GM19193 (cell line): ENCODE data around the gene MAP3K6.

Experiments
- POLR2A ChIP-seq: IDR thresholded peaks from 4 replicates; pipeline ENCODE4 v1.6.1; 2011; ENCODE audit not compliant: insufficient read depth, insufficient read length; ENCODE audit errors: extremely low read depth

MAP3K6 gene

DNA sequence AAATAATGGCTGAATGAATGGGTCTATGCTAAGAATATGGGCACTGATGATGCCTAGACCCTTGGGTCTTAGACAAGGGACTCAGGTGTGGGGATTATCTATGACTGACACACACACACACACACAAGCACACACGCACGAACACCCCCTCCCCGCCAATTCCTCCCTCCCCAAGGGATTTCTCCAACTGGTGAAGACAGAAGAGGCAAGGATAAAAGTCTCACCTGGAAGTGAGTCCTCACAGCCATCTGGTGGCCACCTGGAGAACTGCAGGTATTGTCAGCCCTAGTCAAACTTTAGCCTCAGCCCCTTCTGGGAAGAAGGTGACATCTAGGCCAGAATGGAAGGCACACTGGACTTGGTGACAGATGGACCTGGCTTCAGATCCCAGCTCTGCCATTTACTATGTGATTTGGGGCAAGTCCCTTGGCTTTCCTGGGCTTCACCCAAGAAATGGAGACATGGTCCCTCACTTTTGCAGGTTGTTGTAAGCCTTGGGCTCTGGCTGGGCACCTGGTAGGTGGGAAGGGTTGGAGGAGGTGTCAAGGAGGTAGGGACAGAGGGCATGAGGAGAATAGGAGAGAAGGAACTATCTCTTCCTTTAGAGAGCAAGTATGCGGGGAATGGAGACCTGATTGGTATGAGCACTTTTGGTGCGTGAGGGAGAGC lies 21.7 kb upstream of the MAP3K6 start:
- TF ChIP-seq POLR2A = no peak

DNA sequence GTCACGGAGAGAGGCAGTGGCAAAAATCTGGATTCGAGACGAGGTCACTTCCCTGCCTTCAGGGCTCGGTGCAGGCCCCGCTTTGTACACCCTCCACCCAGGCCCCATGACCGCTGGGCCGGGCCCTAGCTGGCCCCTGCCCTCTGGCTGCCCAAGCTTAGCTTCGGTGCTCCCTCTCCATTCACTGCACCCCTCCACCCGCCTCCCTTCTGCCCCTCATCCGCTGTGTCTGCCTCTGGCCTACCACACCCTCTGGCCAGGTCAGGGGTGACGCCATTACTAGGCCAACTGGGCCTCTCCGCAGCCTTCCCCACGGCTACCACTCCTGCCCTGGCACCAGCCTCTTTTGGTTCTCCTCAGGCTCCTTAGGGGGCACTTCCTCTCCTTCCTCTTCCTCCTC lies 16.9 kb upstream of the MAP3K6 start:
- no peak for TF ChIP-seq POLR2A

DNA sequence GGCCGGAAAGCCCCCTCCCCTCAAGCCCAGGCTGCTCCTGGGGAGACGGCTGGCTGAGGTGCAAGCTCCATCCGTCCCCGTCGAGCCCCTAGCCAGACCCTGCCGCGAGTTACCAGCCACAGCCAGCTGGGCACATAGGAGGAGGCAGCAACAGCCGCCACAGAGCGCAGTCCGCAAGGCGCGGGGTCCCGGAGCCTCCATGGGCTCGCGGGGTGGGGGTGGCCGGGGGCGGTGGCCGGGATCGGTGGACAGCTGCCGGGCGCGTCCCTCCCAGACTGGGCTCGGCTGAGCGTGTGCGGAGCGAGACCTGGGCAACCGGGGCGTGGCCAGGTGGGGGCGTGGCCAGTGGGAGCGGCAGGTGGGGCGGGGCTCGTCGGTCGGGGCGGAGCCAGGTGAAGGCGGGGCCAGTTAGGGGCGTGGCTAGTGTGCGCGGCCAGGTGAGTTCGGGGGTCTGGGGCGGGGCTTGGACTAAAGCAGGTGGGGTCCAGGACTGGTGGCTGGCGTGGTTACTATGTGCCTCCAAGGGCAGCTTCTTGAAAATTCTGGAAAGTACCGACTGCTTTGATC lies 16.4 kb upstream of the MAP3K6 start, which contains the start of gene CD164L2:
TSS of gene CD164L2 (minus strand) at position 295 of the 567 bp plus-strand sequence. CDS start at position 201, 94 bp downstream.
- no peak for TF ChIP-seq POLR2A

DNA sequence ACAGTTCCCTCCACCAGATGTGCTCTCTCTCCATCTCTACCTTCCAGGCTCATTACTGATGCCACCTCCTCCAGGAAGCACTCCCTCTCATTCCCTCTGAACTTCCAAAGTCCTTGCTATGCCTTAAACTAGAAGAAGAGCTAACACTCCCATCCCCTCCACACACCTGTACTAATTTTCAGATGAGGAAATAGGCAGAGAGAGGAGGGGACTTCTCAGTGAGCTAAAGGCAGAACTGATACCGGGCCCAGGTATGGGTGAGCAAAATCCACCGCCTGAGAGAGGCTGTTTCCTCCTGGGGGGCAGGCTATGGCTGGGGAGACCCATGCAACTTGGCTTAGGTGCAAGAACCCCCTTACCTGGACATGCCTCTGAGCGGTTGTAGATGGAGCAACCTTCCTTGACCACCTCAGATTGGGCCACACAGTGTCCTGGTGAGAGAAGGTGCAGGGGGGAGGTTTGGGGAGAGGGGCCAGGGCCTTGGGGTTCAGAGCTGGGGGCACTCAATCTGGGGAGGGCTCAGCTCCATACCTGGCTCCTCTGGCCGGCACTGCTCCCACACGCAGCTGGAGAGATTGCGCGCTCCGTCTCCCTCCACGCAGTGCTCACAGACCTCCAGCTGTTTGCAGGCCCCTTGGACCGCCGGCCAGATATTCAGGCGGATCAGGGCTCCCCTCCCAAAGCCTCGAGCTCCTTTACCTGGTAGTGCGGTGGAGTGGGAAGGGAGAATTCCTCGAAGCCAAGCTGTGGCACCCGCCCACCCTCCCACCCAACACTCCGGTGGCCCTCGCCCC lies 15.4 kb upstream of the MAP3K6 start:
- no peak for TF ChIP-seq POLR2A

DNA sequence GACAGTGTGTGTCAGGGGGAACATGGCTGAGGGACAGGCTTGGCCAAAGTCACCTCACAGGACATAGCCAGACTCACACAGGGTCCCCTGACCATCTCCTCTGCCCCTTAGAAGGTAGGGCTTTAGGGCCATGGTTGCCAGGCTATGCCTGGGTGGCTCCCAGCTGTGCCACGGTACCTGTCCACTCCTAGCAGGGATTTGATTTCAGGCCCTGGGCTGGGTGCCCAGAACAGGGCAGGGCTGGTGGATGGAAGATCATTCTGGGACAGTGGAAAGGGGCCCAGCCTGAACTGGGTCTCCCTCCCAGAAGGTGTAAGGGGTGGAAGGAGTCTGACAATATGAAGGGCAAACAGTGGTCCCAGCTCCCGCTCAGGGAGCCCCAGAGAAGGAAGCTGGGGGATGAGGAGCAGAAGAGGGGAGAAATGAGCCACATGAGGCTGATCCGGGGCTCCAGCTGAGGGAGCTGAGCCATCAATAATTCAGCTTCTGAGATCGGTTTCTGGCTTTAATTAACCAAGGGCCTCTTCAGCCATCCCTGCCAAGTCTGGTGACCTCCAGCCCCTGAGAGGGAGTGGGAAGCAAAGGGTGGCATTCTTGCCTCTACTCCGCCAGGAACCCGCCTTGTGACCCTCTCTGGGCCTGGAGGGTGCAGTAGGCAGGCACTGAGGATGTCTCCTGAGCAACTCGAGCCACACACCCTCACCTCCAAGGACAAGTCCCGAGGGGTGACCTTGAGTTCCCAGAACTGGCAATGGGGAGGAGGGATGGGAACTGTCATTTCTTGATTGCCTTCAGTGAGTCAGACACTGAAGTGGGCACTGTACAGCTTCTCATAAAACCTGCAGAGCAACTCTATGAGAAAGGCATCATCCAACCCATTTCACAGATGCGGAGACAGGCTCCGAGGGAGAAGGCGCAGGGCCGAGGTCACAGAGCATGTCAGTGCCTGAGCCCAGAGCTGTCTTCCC lies 14.3 kb upstream of the MAP3K6 start:
- TF ChIP-seq POLR2A = no peak

DNA sequence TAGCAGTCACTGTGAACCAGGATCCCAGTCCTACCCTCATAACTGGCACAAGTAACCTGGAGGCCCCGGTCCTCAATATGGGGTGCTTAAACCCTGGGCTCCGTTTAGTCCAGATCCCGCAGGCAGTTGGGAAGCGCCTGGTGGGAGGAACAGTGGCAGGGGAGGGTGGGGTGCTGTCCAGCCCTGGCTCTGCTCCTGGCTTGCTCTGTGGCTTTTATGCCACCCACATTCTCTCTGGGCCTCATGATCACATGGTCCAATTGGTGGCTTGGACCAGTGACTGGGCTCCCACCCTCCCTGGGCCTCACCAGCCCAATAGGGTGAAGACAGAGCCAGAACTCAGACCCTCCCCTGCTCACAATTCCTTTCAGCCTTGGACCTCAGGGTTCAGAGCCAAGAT lies 13.5 kb upstream of the MAP3K6 start:
- no peak for TF ChIP-seq POLR2A

DNA sequence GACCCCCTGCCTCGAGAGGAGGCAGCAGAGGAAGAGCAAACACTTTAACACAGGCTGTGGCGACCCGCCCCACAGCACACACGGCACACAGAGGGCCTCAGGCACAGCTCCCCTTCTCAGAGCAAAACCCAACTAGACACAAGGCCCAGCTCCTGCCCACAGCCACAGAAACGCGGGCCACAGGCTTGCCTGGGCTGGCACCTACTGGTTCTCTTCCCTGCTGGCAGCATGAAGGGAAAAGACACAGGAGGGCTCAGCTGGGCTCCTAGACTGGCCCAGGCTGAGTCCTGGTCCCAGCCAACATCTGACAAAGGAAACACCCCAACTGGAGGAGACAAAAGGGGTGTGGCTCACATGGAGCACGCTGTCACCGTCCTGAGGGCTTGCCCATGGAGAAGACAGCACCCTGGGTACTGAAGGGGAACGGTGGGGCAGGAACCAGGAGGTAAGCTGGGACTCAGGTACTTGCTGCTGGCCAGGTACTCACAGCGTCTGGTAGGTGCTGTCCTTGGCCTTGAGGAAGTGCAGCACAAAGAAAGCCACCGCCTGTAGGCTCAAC lies 12.9 kb upstream of the MAP3K6 start:
- TF ChIP-seq POLR2A = no peak

DNA sequence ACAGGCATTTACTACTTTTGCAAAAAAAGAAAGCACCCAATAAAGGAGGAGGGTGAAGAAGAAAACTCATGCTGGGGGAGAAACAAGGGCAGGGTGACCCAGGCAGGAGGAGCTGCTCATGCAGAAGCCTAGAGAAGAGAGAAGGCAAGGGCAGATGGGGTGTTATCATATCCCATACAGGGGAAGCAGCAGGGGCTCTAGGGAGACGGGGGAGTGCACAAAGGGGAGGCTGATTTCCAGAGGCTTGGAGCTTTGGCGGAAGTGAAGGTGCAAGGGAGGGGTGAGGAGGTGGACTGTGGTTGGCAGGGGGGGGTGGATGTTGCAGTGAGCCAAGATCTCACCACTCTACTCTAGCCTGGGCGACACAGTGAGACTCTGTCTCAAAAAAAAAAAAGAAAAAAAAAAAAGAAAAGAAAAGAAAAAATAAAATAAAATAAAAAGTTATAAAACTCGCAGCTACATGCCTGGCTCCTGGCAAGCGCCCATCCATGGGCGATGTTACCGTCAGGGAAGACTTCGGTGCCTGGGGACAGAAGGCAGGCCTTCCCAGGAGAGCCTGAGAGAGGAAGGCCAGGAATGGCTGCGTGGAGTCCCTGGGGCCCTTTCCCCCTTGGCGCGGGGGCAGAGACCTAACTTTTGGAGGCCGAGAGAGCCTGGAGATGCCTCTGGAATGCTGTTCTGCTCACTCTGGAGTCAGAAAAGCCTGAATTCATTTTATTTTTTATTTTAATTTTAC lies 11.2 kb upstream of the MAP3K6 start:
- TF ChIP-seq POLR2A = no peak

DNA sequence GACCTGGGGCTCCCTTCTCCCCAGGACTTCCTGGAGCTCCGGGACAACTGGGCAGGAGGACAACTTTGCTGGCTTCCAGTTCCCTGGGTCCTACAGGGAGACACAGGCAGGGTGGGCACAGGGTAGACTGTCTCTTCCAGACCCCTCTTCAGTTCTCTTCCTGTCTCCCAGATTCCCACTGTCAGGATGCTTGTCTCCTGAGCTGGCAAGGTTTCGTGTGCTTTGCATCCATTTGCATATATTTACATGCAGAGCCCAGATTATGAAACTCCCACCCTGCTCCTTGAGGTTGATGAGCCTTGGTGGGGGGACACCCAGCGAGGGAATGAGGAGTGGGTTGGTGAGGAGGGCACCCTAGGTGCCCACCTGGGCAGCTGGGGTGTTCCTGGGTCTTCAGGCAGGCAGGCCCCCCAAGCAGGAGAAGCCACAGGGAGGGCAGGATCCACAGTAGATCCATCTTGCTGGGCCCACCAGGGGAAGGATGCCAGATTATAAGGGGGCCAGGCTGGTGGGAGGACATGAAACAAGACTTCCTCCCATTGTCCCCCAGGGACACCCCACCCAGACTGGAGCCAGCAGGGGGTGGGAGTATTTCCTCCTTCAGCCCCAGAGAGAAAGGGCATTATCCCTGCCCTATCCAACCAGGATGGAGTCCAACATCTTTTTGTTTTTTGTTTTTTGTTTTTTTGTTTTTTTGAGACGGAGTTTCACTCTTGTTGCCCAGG lies 7.8 kb upstream of the MAP3K6 start, which contains the start of gene FCN3:
TSS of gene FCN3 (minus strand) at position 463 of the 725 bp plus-strand sequence. CDS start at position 457, 6 bp downstream.
- TF ChIP-seq POLR2A = no peak

DNA sequence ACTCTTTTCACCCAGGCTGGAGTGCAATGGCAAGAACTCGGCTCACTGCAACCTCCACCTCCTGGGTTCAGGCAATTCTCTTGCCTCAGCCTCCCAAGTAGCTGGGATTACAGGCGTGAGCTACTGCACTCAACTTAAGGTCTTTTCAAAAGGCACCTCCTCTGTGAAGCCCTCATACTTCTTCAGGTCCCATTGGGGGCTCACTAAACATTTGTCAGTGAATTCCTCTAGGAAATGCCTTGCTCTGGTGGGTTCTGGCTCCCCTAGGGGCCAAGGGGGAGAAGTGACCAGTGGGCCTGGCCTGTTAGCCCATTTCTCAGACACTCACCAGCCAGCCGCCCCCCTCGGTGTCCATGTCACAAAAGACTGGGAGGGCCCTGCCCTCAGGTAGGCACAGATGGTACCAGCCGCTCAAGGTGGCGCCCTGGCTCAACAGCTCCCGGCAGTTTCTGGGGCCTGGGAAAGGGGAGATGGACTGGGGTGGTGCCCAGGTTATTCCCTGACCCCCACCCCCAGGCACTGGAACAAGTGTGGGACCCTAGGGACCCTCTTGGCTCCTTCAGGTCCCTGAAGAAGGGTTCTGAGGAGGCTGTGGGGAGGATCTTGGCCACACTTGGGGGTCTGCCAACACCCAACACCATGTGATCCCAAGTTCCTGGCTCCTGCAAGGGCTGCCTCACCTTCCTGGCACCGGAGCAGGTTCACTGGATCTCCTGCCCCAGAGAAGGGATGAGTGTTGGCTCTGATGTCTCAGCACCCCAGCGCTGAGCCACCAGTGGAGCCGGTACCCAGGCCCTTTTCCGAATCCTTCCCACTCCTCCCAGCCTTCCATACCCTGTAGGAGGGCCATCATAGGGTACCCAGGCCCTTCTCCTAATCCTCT lies 6.3 kb upstream of the MAP3K6 start:
- TF ChIP-seq POLR2A = no peak

DNA sequence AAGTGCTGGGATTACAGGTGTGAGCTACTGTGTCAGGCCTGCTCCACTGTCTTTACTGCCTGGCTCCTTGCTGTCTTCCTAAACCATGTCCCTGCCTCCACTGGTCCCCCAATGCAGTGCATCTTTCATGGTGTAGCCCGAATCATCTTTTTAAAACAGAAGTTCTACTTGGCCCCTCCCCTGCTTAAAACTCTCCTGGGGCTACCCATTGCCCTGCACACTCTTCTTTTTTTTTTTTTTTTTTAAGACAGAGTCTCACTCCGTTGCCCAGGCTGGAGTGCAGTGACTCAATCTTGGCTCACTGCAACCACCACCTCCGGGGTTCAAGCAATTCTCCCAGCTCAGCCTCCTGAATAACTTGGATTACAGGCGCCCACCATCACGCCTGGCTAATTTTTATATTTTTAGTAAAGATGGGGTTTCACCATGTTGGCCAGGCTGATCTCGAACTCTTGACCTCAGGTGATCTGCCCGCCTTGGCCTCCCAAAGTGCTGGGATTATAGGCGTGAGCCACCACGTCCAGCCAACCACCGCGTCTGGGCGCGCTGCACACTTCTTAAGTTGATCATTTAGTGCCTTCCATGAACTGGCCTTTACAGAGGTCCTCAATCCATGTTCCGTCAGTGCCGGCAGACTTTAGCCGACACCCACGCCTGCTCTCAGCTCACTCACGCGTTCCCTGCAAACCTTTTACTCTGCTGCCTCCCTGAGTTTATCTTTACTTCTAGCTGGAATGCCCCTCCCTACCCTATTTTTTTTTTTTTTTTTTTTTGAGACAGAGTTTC lies 5.5 kb upstream of the MAP3K6 start:
- no peak for TF ChIP-seq POLR2A
